HG03139 (cell line): ENCODE measurements around the gene RNF168.
"Not testable (repeated sequence)": the region's sequence is repeated elsewhere in the genome, so short reads cannot be mapped to it uniquely, and the experiment has no call there.

Experiments
- ATAC-seq: cut with Tn5 transposase; IDR thresholded peaks from one replicate; pipeline ENCODE4 v1.9.1; 2021; ENCODE audit not compliant: unreplicated experiment

Gene RNF168

GRCh38 chr3:196514913-196515621 is 11.5 kb upstream of the RNF168 start, which contains the start of gene SMCO1:
Gene SMCO1 (minus strand): TSS chr3:196515346. CDS start chr3:196515209, 137 bp downstream.
- no peak for ATAC-seq

DNA sequence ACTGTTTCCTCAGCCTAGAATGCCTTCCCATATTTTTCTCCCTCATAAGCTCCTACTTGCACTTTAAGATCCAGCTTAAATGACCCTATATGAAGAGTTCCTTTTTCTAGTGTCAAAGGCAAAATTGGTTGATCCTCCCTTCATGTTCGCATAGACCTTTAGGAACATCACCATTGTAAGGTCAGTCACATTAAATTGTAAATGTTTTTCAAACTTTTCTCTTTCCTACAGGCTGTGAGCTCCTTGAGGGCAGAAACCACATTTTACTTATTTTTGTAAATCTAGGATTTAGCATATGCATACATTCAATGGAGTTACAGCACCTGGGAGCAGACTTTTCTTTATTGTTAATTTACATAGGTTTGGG is 10.8 kb upstream of the RNF168 start:
- no peak for ATAC-seq

GRCh38 chr3:196513697-196514349 is 10.3 kb upstream of the RNF168 start:
- no peak for ATAC-seq

GRCh38 chr3:196511646-196512425 is 8.3 kb upstream of the RNF168 start:
- not testable (repeated sequence) for ATAC-seq

GRCh38 chr3:196511108-196511507 is 7.5 kb upstream of the RNF168 start:
- ATAC-seq = not testable (repeated sequence)

- ATAC-seq = no peak
Measured at GRCh38 chr3:196506687-196507086, 3.1 kb upstream of the RNF168 start.

GRCh38 chr3:196504556-196504955 is 988 bp upstream of the RNF168 start:
- ATAC-seq = no peak

DNA sequence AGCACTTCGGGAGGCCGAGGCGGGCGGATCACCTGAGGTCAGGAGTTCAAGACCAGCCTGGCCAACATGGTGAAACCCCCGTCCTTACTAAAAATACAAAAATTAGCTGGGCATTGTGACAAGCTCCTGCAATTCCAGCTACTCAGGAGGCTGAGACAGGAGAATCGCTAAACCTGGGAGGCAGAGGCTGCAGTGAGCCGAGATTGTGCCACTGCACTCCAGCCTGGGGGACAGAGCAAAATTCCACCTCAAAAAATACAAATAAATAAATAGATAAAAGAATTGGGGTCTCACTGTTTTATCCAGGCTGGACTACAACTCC is 470 bp upstream of the RNF168 start:
- not testable (repeated sequence) for ATAC-seq

DNA sequence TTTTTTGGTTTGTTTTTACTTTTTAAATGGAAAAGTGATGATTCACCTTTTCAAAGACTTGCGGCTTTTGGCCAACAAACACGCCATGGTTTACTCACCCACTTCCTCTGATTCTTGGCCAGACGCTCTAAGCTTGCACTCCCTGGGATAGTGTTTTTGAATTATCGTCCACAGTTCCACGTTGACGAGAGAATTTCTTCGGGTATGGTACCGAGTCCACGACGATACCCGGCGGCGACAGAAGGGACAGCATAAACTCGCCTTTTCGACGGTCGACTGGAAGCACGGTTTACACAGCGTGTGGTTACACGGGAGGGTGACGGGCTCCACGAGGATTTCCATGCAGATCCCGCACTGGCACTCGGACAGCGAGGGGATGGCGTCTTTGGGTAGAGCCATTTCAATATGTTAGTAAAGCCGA is 783 bp downstream of the RNF168 start:
- ATAC-seq = peak; percentile 11

- no peak for ATAC-seq
Measured at GRCh38 chr3:196501316-196502044, 2.1 kb downstream of the RNF168 start.

- no peak for ATAC-seq
Measured at GRCh38 chr3:196499807-196500524, 3.6 kb downstream of the RNF168 start.

DNA sequence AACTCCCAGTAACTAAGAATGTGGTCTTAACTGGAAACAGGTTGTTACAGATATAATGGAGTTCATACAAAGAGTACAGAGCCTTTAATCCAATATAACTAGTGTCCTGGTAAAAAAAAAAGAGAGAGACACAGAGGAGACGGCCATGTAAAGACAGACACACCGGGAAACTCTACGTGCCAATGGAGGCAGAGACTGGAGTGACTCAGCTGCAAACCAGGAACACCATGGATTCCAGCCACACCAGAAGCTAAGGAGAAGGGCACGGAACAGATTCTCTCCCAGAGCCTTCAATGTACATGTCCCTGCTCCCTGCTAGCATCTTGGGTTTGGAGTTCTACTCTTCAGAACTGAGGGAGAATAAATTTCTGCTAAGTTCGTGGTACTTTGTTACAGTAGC is 4.5 kb downstream of the RNF168 start:
- no peak for ATAC-seq

DNA sequence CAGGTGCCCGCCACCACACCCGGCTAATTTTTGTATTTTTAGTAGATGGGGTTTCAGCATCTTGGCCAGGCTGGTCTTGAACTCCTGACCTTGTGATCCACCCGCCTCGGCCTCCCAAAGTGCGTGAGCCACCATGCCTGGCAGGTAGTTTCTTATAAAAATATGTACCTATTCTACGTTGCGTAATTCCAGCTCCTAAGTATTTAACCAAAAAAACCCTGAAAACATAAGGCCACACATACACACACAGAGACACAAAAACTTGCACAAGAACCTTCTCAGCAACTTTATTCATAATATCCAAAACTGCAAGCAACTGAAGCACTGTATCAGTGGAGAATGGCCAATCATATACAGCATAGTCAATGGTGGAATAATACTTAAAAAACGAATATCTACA is 5.3 kb downstream of the RNF168 start:
- no peak for ATAC-seq

DNA sequence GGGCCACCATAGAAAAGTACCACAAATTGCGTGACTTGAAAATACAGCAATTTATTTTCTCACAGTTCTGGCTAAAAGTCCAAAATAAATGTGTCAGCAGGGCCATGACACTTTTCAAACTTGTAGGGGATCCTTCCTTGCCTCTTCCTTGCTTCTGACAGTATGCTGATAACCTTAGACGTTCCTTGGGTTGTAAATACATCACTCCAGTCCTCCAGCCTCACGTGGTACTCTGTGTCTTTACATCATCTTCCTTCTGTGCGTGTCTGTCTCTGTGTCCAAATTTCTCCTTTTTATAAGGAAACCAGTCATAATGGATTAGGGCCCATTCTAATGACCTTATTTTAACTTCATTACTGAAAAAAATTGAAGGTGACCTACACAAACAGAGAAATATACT is 7.4 kb downstream of the RNF168 start:
- ATAC-seq = no peak

DNA sequence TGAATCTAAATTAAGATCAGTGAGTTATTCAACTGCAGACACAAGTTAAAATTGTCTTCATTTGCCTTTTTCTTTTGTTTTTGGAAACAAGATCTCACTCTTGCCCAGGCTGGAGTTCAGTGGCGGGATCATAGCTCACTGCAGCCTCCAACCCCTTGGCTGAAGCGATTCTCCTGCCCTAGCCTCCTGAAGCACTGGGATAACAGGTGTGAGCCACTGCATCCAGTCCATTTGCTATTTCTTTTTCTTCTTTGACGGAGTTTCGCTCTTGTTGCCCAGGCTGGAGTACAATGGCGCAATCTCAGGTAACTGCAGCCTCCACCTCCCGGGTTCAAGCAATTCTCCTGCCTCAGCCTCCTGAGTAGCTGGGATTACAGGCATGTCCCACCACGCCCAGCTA is 10.3 kb downstream of the RNF168 start:
- ATAC-seq = no peak

- no peak for ATAC-seq
Measured at GRCh38 chr3:196492080-196492479, 11.5 kb downstream of the RNF168 start.

DNA sequence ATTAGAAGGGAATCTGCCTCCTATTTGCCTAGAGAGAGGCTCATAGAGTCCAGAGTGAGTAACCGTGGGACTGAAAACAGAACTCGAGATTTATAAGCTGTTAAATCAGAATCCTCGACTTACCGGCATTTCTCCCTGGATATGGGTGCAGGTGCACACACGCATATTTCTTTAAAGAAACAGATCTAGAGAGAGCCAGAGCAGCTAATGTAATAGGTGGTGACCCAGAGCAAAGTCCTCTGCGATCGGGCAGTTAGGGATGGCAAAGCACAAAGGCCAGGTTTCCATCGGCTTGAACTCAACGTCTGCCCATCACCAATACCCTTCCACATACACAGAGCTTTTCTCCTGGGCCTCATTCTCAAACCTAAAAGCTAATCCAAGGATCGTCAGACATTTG is 13.8 kb downstream of the RNF168 start:
- no peak for ATAC-seq

DNA sequence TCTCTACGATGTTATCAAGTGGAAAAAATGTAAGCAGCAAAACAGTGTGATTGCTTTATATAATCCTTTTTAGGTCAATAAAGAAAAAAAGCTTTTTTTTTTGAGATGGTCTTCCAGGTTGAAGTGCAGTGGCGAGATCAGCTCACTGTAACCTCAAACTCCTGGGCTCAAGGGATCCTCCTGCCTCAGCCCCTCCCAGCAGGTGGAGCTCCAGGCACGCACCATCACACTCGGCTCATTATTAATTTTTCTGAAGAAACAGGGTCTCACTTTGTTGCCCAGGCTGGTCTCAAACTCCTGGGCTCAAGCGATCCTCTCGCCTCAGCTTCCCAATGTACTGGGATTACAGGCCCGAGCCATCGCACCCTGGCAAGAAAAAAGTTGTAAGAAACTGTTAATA is 17.3 kb downstream of the RNF168 start:
- no peak for ATAC-seq

- ATAC-seq = no peak
Measured at GRCh38 chr3:196477678-196478077, 25.9 kb downstream of the RNF168 start.

DNA sequence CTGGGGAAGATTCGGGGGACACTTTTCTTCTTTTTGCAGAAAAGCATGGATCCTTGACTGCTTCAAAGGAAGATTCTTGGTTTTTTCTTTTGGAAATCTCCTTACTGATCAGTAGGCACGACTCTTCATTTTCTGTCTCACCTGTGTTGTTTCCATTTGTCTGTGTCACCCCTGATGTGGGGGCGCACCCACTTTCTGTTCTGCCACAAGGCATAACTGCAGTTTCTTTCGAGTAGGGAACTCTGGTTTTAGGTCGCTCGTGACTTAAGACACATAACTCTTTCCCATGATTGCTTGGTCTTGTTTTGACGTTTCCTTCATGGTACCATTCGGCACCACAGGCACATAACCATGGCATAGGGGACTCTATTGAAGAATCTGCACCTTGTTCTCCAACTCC is 31.3 kb downstream of the RNF168 start:
- no peak for ATAC-seq

- ATAC-seq = no peak
Measured at GRCh38 chr3:196471551-196471950, 32.0 kb downstream of the RNF168 start.
